ENCODE results near the gene LDB3.

LDB3 gene

DNA sequence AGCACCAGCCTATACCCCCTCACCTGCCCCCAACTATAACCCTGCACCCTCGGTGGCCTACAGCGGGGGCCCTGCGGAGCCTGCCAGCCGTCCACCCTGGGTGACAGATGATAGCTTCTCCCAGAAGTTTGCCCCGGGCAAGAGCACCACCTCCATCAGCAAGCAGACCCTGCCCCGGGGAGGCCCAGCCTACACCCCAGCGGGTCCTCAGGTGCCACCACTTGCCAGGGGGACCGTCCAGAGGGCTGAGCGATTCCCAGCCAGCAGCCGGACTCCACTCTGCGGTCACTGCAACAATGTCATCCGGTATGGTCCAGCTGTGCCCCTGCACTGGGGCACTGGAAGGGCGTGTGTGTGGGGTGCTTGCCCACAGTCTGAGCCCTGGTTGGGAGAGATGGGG is 48.2 kb downstream of the LDB3 start:
- no peaks in the 10 kb centered on the region for H3K36me3 ChIP-seq (ENCODE audit: insufficient read depth, low read length)
- peaks cover 9% of the 10 kb centered on the region for H3K4me1 ChIP-seq (ENCODE audit: insufficient read depth, low read length)
- H3K79me2 ChIP-seq (ENCODE audit: insufficient read depth, low read length), result no peaks in the 10 kb centered on the region
- no peak overlapping the region for H2AFZ ChIP-seq (ENCODE audit: low read depth, low read length)
- no peak overlapping the region for H3K9ac ChIP-seq (ENCODE audit: low read depth, low read length)
- no peak overlapping the region for H3K27ac ChIP-seq (ENCODE audit: low read length)
- H3K4me2 ChIP-seq (ENCODE audit: insufficient read depth, low read length), result no peak overlapping the region
- no peak for ATAC-seq (ENCODE audit: insufficient read depth, low read depth)
- DNase-seq, result no peak
- H4K20me1 ChIP-seq (ENCODE audit: insufficient read depth, low read length), result no peaks in the 10 kb centered on the region
- H3K4me3 ChIP-seq (ENCODE audit: low read depth in 1 of 2, low read length in 2 of 2), result no peak overlapping the region
- peaks cover 3% of the 10 kb centered on the region for H3K27me3 ChIP-seq (ENCODE audit: insufficient read depth, low read length, poor library complexity)
- no peaks in the 10 kb centered on the region for H3K9me3 ChIP-seq (ENCODE audit: insufficient read depth, low read length, severe bottlenecking)
- TF ChIP-seq, protein P1, sequence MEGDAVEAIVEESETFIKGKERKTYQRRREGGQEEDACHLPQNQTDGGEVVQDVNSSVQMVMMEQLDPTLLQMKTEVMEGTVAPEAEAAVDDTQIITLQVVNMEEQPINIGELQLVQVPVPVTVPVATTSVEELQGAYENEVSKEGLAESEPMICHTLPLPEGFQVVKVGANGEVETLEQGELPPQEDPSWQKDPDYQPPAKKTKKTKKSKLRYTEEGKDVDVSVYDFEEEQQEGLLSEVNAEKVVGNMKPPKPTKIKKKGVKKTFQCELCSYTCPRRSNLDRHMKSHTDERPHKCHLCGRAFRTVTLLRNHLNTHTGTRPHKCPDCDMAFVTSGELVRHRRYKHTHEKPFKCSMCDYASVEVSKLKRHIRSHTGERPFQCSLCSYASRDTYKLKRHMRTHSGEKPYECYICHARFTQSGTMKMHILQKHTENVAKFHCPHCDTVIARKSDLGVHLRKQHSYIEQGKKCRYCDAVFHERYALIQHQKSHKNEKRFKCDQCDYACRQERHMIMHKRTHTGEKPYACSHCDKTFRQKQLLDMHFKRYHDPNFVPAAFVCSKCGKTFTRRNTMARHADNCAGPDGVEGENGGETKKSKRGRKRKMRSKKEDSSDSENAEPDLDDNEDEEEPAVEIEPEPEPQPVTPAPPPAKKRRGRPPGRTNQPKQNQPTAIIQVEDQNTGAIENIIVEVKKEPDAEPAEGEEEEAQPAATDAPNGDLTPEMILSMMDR (IDR thresholded peaks at IDR 0.05; ENCODE audit: borderline replicate concordance, extremely low read depth, low read length, poor library complexity, severe bottlenecking), result no peak
- TF ChIP-seq EZH2 (IDR thresholded peaks at IDR 0.05; ENCODE audit: borderline replicate concordance, low read depth, low read length, severe bottlenecking), result no peak

DNA sequence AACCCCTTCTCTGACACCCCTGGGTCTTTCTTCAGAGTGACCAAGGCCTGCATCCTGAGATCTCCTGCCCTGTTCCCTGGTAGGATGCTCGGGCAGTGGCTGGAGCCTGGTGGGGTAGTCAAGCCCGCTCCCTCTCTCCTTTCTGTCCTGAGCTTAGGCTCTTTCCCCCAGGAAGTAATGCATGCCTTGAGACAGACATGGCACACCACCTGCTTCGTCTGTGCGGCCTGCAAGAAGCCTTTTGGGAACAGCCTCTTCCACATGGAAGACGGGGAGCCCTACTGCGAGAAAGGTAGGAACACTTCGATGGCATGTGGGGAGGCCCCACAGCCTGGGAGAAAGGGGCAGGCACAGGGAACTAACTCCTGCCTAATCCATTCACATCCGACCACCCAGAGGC is 50.2 kb downstream of the LDB3 start:
- H3K9me3 ChIP-seq (ENCODE audit: insufficient read depth, low read length, severe bottlenecking), result no peaks in the 10 kb centered on the region
- TF ChIP-seq, protein P1 (IDR thresholded peaks at IDR 0.05; ENCODE audit: borderline replicate concordance, extremely low read depth, low read length, poor library complexity, severe bottlenecking), result no peak
- no peak for TF ChIP-seq EZH2 (IDR thresholded peaks at IDR 0.05; ENCODE audit: borderline replicate concordance, low read depth, low read length, severe bottlenecking)
- H4K20me1 ChIP-seq (ENCODE audit: insufficient read depth, low read length), result no peaks in the 10 kb centered on the region
- no peak overlapping the region for H3K4me2 ChIP-seq (ENCODE audit: insufficient read depth, low read length)
- no peak for DNase-seq
- H3K36me3 ChIP-seq (ENCODE audit: insufficient read depth, low read length), result no peaks in the 10 kb centered on the region
- no peaks in the 10 kb centered on the region for H3K4me1 ChIP-seq (ENCODE audit: insufficient read depth, low read length)
- peaks cover 3% of the 10 kb centered on the region for H3K27me3 ChIP-seq (ENCODE audit: insufficient read depth, low read length, poor library complexity)
- H3K79me2 ChIP-seq (ENCODE audit: insufficient read depth, low read length), result no peaks in the 10 kb centered on the region
- H3K27ac ChIP-seq (ENCODE audit: low read length), result no peak overlapping the region
- ATAC-seq (ENCODE audit: insufficient read depth, low read depth), result no peak
- H3K4me3 ChIP-seq (ENCODE audit: low read depth in 1 of 2, low read length in 2 of 2), result no peak overlapping the region
- H3K9ac ChIP-seq (ENCODE audit: low read depth, low read length), result no peak overlapping the region
- H2AFZ ChIP-seq (ENCODE audit: low read depth, low read length), result no peak overlapping the region

DNA sequence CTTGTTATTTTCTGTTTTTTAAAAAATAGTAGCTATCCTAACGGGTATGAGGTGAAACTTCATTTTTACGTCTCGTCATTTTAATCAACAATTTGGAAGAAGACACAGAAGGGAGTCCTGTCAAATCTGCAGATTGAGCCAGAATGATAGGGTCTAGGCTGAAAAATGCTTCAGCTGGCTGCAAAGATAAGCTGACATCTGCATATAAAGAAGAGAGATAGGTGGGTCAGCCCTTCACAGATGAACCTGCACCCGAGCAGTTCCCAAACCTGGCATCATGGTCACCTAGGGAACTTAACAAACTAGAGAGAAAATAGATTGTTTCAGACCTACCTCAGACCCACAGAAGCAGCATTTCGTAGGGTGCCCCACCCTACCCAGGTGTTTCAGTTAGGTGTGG is 52.9 kb downstream of the LDB3 start:
- Histone ChIP-seq H3K79me2 (ENCODE audit: insufficient read depth, low read length) (no peaks in the 10 kb centered on the region), H3K27me3 (ENCODE audit: insufficient read depth, low read length, poor library complexity) (peaks cover 3% of the 10 kb centered on the region), H3K36me3 (ENCODE audit: insufficient read depth, low read length) (no peaks in the 10 kb centered on the region), H3K4me1 (ENCODE audit: insufficient read depth, low read length) (no peaks in the 10 kb centered on the region), H3K4me3 (ENCODE audit: low read depth in 1 of 2, low read length in 2 of 2) (no peak overlapping the region), H4K20me1 (ENCODE audit: insufficient read depth, low read length) (no peaks in the 10 kb centered on the region), H3K4me2 (ENCODE audit: insufficient read depth, low read length) (no peak overlapping the region), H3K9ac (ENCODE audit: low read depth, low read length) (no peak overlapping the region), H3K27ac (ENCODE audit: low read length) (no peak overlapping the region), H2AFZ (ENCODE audit: low read depth, low read length) (no peak overlapping the region), H3K9me3 (ENCODE audit: insufficient read depth, low read length, severe bottlenecking) (no peaks in the 10 kb centered on the region)
- ATAC-seq (ENCODE audit: insufficient read depth, low read depth), result no peak
- DNase-seq, result no peak
- TF ChIP-seq, protein P1 (IDR thresholded peaks at IDR 0.05; ENCODE audit: borderline replicate concordance, extremely low read depth, low read length, poor library complexity, severe bottlenecking), result no peak
- no peak for TF ChIP-seq EZH2 (IDR thresholded peaks at IDR 0.05; ENCODE audit: borderline replicate concordance, low read depth, low read length, severe bottlenecking)

DNA sequence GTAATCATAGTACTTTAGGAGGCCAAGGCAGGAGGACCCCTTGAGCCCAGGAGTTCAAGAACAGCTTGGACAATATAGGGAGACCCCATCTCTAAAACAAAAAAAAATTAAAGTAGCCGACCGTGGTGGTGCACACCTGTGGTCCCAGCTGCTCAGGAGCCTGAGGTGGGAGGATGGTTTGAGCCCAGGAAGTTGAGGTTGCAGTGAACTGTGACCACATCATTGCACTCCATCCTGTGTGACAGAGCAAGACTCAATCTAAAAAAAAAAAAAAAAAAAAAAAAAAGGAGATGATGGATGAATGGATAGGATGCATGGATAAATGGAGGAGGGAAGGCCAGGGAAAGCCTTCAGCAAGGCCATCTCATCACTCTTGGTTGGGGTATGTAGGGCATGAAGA is 54.7 kb downstream of the LDB3 start:
- Histone ChIP-seq H3K9ac (ENCODE audit: low read depth, low read length) (no peak overlapping the region), H3K4me2 (ENCODE audit: insufficient read depth, low read length) (no peak overlapping the region), H3K27ac (ENCODE audit: low read length) (no peak overlapping the region), H3K36me3 (ENCODE audit: insufficient read depth, low read length) (no peaks in the 10 kb centered on the region), H3K27me3 (ENCODE audit: insufficient read depth, low read length, poor library complexity) (peaks cover 6% of the 10 kb centered on the region), H3K4me1 (ENCODE audit: insufficient read depth, low read length) (no peaks in the 10 kb centered on the region), H2AFZ (ENCODE audit: low read depth, low read length) (no peak overlapping the region), H3K4me3 (ENCODE audit: low read depth in 1 of 2, low read length in 2 of 2) (no peak overlapping the region), H3K79me2 (ENCODE audit: insufficient read depth, low read length) (no peaks in the 10 kb centered on the region), H4K20me1 (ENCODE audit: insufficient read depth, low read length) (no peaks in the 10 kb centered on the region), H3K9me3 (ENCODE audit: insufficient read depth, low read length, severe bottlenecking) (no peaks in the 10 kb centered on the region)
- TF ChIP-seq EZH2 (IDR thresholded peaks at IDR 0.05; ENCODE audit: borderline replicate concordance, low read depth, low read length, severe bottlenecking), result no peak
- TF ChIP-seq, protein P1 (IDR thresholded peaks at IDR 0.05; ENCODE audit: borderline replicate concordance, extremely low read depth, low read length, poor library complexity, severe bottlenecking), result no peak
- peak; percentile 47 for DNase-seq
- peak; percentile 77 for ATAC-seq (ENCODE audit: insufficient read depth, low read depth)
